Lung (tissue), 12 donors: ENCODE results near the gene PTH2. TPM values are rescaled to one million over a fixed set of nuclear protein-coding genes. Genes with fewer than 3 reads are reported as not detected.

Source experiments
- ATAC-seq: fragments of 200-7000 bp; cut with Tn5 transposase; one replicate; pipeline ENCODE4 v1.9.1; 2020; ENCODE audit warnings: moderate number of reproducible peaks; ENCODE audit not compliant: insufficient read depth, low FRiP score
- DNase-seq, 3 donors: peaks; one replicate each; pipeline ENCODE4 v3.0.0-alpha.2; 2013 to 2017
- H3K27ac ChIP-seq, 2 donors: one replicate each; pipeline ENCODE4 v1.5.1; 2013; ENCODE audit warnings: mild to moderate bottlenecking in 2 of 2, moderate library complexity in 2 of 2, control low read depth in 1 of 2, inconsistent platforms in 1 of 2, low read depth in 1 of 2, low read length in 1 of 2
- H3K27me3 ChIP-seq, 3 donors: one replicate each; pipeline ENCODE4 v1.5.1; 2013; ENCODE audit warnings: low read length in 2 of 3; ENCODE audit not compliant: control insufficient read depth in 3 of 3, insufficient read depth in 3 of 3
- H3K36me3 ChIP-seq, 4 donors: one replicate each; pipeline ENCODE4 v1.5.1; 2013; ENCODE audit warnings: low read length in 4 of 4, mild to moderate bottlenecking in 1 of 4, moderate library complexity in 1 of 4; ENCODE audit not compliant: control insufficient read depth in 4 of 4, insufficient read depth in 4 of 4
- H3K4me1 ChIP-seq, 5 donors: one replicate each; pipeline ENCODE4 v1.5.1; 2013; ENCODE audit warnings: low read length in 5 of 5, mild to moderate bottlenecking in 2 of 5, moderate library complexity in 1 of 5; ENCODE audit not compliant: control insufficient read depth in 5 of 5, insufficient read depth in 5 of 5
- H3K4me3 ChIP-seq: one replicate; pipeline ENCODE4 v1.5.1; 2013; ENCODE audit warnings: mild to moderate bottlenecking, control low read depth, moderate library complexity
- H3K9ac ChIP-seq, 2 donors: one replicate each; pipeline ENCODE4 v1.5.1; 2013; ENCODE audit warnings: low read length in 2 of 2, control low read depth in 1 of 2; ENCODE audit not compliant: insufficient read depth in 1 of 2
- H3K9me3 ChIP-seq, 4 donors: one replicate each; pipeline ENCODE4 v1.5.1; 2013; ENCODE audit warnings: low read length in 3 of 4, mild to moderate bottlenecking in 1 of 4, moderate library complexity in 1 of 4; ENCODE audit not compliant: control insufficient read depth in 4 of 4, insufficient read depth in 3 of 4
- CTCF ChIP-seq: IDR thresholded peaks from 2 replicates; pipeline ENCODE4 v1.5.1; 2012; ENCODE audit warnings: mild to moderate bottlenecking; ENCODE audit errors: control extremely low read depth, extremely low read depth
- WGBS, 2 donors: extraction: QIAGEN DNeasy Blood & Tissue Kit; methylation state at CpG; one replicate each; pipeline ENCODE4 v1.1.7; 2013; 5-methylcytosine and 5-hydroxymethylcytosine counted together
- polyA plus RNA-seq, 2 donors: library from polyadenylated mRNA; stranded (reverse); fragments of 200-250 nt; gene quantifications; one replicate each; pipeline ENCODE4 v1.2.1, GENCODE V29; 2013
- total RNA-seq, 2 donors: library from RNA; depleted of rRNA in 1 of 2; stranded (reverse); fragments of >200 nt in 1 of 2; gene quantifications; one replicate each; pipeline ENCODE4 v1.2.1, GENCODE V29; 2014 to 2021
- donor health status: control.
- donor health status: control.
- donor health status: Bipolar disorder and iron deficiency.
- donor health status: healthy.
- donor health status: DM: yes; HTN: yes; CAD: no.

PTH2 gene
- total and polyA plus RNA-seq, 4 donors = not detected

- DNase-seq (no peak), ATAC-seq (no peak)
- WGBS, 2 donors = 45 to 70% methylated on average over 25 of the region's 25 CpGs
- Histone ChIP-seq H3K4me3 (no peak overlapping the region), H3K27me3 (peaks cover 0 to 3% (median 0%) of the 10 kb centered on the region in 3 donors), H3K4me1 (peaks cover 0 to 10% (median 3%) of the 10 kb centered on the region in 5 donors), H3K9me3 (no peaks in the 10 kb centered on the region), H3K36me3 (peaks cover 0 to 23% (median 0%) of the 10 kb centered on the region in 4 donors), H3K9ac (no peak overlapping the region), H3K27ac (no peak overlapping the region)
- peak; percentile 28 for TF ChIP-seq CTCF
These were observed 46.8 kb upstream of the PTH2 start for GRCh38 chr19:49469828-49470614.

- Histone ChIP-seq H3K9ac (no peak overlapping the region), H3K36me3 (peaks cover 0 to 30% (median 0%) of the 10 kb centered on the region in 4 donors), H3K4me1 (peaks cover 0 to 4% (median 0%) of the 10 kb centered on the region in 5 donors), H3K9me3 (no peaks in the 10 kb centered on the region), H3K4me3 (no peak overlapping the region), H3K27me3 (no peaks in the 10 kb centered on the region), H3K27ac (peak overlapping the region in 1 of 2 donors; percentile 28)
- no peak for TF ChIP-seq CTCF
- peak in 2 of 3 donors; percentile 33 to 36 for DNase-seq
- 57 to 60% methylated on average over 15 of the region's 15 CpGs for WGBS, 2 donors
- ATAC-seq = no peak
These were observed 45.7 kb upstream of the PTH2 start for GRCh38 chr19:49468746-49469447.

DNA sequence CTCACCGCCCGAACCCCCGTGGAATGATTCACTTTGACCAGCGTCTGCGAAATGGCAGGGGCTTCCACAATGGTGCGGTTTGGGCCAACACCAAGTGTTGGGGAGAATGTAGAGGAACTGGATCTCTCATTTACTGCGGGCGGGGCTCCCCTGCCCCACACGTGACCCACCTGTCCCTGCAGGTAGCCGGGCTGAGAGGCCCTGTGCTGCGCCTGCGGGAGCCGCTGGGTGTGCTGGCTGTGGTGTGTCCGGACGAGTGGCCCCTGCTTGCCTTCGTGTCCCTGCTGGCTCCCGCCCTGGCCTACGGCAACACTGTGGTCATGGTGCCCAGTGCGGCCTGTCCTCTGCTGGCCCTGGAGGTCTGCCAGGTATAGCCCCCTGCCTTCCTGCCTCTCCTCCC is 45.0 kb upstream of the PTH2 start:
- Histone ChIP-seq H3K4me3 (no peak overlapping the region), H3K27ac (no peak overlapping the region), H3K9ac (no peak overlapping the region), H3K36me3 (peaks cover 0 to 32% (median 0%) of the 10 kb centered on the region in 4 donors), H3K9me3 (no peaks in the 10 kb centered on the region), H3K4me1 (no peaks in the 10 kb centered on the region), H3K27me3 (no peaks in the 10 kb centered on the region)
- WGBS, 2 donors = 89 to 90% methylated on average over 17 to 19 of the region's 19 CpGs
- ATAC-seq (no peak), DNase-seq (no peak)
- no peak for TF ChIP-seq CTCF
